AG08396 (cell line): Measurements from ENCODE around the gene AUNIP.

Source experiments
- DNase-seq: peaks from one replicate; pipeline ENCODE4 v3.0.0; 2012; ENCODE audit warnings: low spot score, mixed read lengths

The AUNIP gene

DNA sequence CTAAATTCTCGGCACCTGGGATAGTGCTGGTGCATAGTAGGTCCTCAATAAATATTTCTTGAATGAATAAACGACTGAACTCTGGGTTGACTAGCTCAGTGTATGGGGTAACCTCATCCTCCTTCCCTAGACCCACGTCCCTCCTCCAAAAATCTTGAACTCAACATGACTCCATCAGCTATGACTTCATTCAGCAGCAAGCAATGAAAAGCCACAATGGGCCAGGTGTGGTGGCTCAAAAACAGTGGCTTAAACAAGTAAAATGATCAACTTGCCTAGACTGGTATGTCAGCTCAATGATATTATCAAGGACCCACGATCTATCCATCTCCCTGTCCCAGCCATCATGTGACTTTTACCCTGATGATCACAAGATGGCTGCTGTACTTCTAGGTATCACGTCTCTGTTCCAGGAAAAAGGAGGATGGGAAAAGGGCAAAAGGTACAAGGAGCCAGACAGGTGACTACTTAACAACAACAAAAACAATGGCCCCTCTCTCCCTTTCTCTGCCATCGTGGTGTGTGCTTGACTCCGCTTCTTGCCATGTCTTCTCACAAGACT, 29.2 kb upstream of the AUNIP start:
- DNase-seq, result no peak

DNA sequence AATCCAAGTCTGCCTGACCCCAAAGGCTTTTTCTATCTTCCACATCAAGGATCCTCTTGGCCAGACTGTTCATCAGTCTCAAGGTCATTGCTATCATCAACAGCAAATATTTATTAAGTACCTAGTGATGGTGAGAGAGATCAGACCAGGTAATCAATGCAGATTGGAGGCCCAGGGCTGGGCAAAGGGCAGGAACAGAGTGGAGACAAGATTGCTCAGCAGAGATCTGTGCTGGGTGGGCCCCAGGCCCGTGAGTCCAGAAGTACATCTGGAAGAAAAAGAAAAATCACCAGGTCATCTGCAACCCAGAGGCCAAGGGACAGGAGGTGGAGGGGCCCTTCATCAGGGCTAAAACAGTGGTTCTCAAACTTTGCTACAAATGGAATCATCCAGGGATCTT, 26.3 kb upstream of the AUNIP start:
- no peak for DNase-seq

DNA sequence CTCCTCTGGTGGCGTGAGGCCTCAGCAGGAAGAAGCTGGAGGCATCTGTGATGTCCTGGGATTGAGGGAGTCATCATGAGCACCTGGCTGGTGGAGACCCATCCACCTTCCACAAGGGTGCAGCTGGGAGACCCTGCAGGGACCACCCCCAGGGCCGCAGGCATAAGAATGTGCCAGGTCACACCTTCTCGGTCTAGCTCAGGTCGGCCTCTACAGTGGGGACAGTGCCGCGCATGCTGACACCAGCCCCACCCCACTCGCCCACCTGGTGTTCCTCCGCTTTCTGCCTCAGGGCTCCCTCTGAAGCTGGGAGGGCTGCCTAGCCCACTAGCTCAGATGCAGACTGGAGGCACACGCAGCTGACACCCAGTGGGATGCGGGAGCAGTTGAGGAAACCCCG, 22.0 kb upstream of the AUNIP start:
- DNase-seq, result no peak

DNA sequence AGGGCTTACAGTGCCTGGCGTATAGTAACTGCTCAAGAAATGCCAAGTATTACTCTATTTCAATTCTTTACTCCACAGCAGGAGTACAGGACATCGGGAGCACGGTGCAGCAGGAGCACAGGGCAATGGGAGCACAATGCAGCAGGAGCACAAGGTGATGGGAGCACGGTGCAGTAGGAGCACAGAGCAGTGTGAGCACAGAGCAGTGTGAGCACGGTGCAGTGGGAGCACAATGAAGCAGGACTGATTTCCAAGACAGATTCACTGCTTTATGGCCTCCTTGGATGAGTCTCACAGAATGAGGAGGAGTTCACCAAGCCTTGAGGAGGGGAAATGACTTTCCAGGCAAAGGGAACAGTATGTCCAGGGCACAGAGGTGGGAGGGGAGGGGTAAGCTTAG, 21.3 kb upstream of the AUNIP start:
- no peak for DNase-seq

DNA sequence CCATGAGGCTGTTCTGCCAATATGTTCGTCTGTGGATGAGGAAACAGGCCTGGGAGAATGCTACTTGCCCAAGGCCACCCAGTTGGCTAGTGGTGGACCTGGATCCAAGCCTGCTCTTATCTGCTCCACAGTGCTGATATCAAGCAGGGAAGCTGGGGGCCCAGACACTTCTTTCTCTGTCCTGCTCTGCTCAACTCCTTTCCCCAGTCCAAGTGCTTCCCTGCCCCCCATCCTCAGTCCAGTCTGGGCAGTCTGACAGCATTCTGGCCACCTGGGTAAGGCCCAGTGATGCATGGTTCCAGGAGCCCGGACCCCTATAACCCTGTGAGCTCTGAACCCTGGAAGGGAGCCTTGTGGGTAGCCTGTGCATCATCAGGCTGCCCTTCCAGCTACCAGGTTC, 20.4 kb upstream of the AUNIP start:
- DNase-seq, result no peak

DNA sequence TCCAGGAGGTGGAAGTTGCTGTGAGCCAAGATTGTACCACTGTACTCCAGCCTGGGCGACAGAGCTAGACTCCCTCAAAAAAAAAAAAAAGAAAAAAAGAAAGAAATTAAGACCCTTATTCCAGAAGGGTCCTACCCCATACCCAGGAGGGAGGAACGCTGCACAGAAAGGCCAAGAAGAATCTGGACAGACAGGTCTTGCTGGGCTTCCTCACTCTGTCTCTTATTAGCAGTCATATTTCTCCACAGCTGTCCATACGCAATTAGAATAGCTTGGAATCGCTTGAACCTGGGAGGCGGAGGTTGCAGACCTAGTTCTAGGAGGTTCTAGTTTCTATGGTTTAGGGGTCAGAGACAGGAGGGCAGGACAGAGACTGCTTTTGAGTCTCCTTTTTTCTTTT, 19.4 kb upstream of the AUNIP start:
- no peak for DNase-seq

DNA sequence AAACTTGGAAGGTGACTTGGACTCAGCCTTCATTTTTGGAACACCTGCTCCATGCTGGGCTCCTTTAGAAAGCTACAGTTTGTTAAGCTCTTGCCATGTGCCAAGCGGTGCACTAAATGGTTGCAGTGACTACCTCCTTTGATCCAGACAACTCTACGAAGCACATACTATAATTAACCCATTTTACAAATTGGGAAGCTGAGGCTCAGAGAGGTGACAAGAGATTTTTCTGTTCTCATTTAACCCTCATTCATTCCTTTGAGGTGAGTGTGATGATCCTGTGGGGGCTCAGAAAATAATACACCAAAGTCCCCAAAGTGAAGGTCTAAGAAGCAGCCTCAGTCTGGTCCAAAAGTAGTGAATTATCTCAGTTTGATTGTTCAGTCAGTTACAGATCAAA, 17.9 kb upstream of the AUNIP start:
- DNase-seq, result no peak

DNA sequence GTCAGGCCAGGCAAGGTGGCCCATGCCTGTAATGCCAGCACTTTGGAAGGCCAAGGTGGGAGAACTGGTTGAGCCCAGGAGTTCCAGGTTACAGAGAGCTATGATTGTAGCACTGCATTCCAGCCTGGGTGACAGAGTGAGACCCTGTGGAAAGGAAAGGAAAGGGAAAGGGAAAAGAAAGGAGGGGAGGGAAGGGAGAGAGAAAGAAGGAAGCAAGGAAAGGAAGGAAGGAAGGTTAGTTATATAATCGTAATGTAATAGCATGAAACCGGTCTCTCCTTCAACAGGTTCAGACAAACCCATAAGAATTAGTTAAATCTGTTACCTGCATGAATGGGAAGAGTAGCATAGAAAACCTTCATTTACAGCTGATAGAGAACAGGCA, 17.4 kb upstream of the AUNIP start:
- DNase-seq, result no peak

DNA sequence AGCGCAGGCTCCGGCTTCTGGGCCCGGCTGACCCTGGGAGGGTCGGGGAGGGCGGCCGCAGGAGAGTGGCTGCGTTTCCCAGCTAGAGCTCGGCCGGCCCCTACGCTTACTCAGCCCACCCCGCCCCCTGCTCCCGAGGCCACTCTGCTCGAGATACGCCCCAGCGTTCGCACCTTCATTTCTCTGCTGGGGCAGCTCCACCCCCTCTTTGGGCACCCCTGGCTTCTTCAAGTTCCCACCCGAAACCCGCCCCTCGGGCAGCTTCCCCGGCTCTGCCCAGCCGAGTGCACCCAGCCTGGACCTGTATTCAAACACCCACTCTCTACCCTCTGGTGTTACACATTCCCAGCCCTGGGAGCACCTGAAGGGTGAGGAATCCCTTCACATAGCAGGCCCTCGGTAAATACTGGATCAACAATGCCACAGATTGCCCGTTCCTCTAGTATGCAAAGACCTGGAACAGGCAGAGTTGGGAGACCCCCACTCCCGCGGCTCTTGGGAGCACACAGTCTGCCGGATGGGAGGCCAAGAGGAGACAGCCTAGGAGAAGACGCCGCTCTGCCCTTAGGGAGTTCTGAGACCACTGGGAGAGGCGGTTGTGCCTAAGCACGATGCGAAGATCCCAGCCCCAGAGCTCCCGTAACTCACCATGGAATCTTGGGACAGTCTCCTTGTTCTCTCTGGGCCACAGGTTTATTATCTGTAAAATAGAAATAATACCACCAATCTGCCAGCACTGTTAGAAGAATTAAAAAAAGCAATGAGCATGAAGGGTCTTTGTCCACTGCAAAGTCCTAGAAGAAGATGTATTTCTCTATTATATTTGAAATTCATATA, 16.8 kb upstream of the AUNIP start:
- no peak for DNase-seq

DNA sequence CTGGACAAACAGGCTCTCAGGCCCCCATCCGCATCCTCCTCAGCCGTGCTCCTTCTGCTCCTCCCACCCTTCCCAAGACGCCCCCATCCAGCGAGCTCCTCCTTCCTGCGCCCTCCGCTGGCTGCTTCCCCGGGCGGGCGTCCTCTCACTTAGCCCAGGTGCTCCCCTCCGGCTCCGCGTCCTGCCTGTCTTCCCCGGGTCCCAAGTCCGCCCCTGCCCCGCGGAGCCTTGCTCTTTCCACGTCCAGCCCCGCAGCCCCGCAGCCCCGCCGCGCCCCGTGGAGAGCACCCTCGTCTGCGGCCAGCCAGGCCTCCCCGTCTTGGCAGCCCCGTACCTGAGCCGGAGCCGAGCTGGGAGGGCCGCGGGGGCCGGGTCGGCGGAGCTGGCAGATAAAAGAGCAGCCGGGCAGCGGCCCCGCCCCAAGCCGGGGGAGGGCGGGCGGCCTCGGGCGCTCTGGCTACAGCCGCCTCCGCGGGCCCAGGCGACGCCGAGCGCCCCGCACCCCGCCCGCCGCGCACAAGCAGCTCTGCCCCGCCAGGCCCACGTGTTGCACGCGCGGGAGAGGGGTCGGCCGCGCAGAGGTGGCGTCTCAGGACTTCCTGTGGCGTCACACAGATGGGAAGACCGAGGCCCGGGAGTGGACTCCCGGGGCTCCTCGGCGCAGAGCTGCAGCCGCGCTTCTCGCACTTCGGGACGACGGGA, 16.0 kb upstream of the AUNIP start, which contains the start of gene PAQR7:
Gene PAQR7 (minus strand): TSS at position 555 of the 702 bp plus-strand sequence. CDS start 11,869 bp downstream, outside the sequence.
- DNase-seq, result peak; percentile 88

DNA sequence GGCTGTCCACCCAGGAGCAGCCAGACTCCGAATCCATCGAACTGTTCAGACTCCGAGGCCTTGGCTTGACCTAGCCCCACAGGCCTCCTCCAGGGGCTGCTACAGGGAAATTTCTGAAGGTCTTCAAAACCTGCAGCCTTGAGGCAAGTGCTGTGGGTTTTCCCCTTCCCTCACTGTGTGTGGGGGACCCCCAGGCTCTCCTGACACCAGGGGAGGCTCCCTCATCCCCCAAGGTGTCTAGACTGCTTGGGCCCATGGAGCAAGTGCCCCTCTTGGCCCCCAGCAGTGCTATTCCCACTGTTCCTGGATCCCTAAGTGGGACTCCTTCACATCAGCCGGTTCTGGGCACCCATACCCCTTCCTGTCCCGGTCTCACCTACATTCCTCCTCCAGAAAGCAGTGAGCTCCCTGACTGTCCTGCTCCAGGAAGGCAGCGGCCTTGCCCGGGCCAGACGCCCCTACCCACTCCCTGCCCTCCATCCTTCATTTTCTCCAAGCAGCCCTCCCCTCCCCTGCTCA, 15.4 kb upstream of the AUNIP start:
- DNase-seq, result no peak

DNA sequence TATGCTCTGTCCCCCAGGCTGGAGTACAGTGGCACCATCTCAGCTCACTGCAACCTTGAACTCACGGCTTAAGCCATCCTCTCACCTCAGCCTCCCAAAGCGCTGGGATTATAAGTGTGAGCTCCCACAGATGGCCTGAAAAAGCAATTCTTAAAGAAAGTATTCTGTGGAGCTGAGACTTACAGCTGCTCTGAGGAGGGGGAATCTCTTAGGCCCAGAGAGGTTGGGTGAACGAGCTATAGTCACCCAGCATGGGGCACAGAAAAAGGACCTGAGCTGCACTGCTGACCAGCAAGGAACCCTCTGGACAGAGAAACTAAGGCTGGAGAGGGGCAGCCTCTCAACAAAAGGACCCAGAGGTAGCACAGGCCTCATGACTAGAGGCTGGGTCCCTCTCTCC, 15.0 kb upstream of the AUNIP start:
- DNase-seq, result no peak

DNA sequence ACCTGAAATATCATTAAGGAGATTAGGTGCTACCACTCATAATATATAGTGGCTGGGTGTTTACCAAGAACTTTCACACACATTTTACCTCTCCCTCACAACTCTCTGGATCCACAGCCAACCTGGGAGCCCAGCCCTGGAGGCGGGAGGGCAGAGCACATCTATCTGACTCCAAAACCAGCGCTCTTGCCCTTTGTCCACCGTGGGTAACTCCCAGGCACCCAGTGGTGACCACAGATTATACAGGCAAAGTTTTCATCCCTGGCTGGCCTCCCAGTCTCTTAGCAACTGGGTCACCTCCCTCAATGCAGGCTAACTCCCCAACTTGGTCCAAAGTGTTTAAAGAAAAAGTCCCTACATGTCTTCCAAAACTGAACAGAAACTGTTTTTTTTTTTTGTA, 13.9 kb upstream of the AUNIP start:
- DNase-seq, result no peak

DNA sequence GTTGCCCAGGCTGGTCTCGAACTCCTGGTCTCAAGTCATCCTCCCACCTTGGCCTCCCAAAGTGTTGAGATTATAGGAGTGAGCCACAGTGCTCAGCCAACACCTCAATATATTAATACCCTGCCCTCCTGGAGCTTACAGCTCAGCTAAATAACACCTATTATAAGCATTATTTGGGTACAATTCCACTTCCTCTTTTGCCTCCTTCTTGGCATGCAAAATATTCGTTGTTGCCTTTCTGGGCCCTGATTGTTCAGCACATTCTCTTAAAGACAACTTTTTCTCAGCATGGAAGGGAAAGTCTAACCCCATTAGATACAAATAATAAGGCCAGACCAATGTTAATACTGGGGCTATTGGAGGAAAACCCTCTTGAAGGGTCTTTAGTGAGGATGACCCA, 13.5 kb upstream of the AUNIP start:
- DNase-seq, result no peak

DNA sequence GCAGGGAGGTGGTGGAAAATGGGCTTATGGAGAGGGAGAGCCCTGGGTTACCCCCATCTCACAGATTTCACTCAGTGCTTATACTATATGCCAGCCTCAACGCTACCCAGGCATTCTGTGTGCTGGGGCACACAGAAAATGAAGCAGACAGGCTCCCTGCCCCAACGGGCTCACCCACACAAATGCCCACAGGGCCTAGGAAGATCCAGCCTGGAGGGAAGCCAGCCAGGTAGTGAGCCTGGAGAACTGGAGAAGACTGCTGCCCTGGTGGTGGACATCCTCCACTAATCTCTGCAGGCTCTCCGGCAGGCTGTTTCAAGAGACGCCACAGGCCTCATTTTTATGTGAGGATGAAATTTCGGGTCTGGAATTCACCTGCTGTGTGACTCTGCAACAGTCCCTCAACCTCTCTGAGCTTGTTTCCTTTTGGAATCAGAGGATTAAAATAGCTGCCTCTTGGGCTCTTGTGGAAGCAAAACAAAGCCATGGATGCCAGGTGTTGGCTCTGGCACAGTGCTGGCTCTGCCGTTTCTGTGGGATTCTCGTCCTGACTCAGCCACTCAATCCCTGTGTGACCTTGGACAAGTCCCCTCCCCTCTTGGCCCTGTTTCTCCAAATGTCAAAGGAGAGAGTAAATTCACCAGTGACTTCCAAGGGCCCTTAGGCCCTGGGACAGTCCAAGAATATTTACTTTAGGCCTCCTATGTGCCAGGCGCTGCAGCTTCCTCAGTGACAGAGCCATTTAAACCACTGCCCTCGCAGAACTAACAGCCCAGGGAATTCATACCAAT, 12.6 kb upstream of the AUNIP start:
- DNase-seq, result no peak

DNA sequence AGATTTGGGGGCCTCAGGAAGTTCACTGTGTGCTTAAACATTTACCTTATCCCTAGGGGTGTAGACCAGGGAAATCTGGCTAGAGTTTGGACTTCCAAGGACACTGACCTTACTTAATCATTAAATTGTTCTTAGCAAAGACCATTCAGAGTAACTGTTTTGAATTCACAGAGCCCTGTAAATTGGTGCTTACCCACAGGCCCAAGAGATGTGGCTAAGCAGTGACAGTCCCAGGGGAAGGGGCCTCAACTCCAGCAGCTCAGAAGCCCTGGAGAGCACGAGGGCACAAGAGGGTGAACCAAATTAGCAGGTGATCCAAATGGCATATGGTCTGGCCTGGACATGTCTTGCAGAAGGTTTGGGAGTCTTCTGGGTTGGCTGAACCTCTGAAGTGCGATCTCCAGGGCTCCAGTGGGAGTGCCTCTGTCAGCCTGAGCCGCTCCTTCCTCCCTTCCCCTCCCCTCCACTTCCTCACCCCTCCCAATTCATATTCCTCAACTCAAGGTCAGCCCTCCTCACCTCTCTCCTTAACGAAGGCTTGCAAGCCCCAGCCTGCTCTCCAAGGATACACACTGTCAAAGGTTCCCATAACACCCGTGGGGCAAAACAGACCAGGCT, 11.9 kb upstream of the AUNIP start:
- no peak for DNase-seq

DNA sequence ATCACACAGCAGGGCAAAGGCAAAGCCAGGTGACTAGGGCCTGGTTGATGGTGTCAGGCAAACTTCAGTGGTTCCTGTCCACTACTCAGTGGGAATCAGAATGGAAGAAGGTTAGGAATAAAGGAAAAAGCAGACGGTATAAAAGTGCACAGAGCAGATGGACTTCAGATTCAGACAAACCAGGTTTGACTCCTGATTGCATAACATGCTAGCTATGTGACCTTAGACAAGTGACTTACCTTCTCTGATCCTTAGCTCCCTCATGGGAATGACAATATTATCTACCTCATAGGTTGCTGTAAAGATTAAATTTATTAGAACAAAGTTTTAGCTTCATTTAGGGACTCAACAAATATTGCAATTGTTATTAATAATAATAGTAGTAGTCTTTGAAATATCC, 11.4 kb upstream of the AUNIP start:
- no peak for DNase-seq

DNA sequence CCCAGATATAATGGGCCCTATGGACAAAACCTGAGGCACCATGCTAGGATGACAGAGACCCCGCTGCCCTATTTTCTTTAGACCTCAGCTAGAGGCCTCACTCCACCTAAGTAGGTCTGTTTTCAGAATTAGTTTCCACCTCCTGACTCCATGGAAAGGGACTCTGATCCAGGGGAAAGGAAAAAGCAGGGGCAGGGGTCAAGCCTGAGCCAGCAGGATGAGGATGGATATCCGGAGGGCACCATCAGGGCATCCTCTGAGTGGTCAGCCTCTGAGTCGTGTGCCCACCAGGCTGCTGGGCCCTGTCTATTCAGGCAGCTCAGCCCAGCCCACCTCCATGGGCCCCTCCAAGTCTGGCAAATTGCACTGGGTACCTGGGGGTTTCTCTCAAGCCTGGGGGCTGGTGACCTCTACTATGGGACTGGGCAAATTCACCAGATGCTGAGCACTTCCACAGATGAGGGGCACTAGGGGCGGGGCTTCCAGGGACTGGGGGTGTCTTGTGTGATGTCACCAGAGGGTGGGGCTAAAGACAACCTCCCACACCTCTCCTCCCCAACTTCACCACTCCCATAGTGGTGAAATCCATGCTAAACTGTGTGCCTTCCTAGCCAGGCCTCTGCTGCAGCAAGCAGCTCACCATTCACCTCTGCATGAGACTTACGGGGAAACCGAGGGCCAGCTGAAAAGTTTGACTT, 10.8 kb upstream of the AUNIP start:
- DNase-seq, result no peak

DNA sequence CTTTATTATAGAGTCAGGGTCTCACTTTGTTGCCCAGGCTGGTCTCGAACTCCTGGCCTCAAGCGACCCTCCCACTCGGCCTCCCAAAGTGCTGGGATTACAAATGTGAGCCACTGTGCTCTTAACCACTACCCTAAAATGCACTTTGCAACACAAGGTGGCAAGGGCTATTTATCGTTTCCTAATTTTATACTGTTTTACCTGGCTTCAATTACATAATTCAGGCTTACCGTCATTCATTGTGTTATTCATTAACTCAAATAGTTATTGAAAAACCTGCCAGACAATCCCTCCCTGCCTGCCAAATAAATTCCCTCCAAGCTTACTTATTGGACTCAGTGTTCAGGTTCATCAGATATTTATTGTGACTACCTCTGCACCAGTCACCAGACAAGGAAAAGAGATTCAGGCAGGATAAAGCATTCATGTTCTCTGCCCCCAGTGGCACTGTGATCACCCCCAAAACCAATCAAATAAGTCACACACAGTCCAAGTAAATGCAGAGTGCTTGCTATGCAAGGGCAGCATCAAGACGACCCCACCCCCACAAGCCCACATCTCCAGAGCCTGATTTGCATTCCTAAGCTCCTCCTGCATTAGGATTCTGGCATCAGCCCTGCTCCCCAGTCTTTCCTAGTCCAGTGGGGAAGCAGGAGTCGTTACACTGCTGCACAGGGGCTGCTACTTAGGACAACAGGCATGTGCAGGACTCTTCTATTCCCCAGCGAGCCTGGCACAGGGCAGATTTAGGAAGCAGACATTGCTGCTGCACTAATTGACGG, 8.1 kb upstream of the AUNIP start:
- DNase-seq, result no peak

DNA sequence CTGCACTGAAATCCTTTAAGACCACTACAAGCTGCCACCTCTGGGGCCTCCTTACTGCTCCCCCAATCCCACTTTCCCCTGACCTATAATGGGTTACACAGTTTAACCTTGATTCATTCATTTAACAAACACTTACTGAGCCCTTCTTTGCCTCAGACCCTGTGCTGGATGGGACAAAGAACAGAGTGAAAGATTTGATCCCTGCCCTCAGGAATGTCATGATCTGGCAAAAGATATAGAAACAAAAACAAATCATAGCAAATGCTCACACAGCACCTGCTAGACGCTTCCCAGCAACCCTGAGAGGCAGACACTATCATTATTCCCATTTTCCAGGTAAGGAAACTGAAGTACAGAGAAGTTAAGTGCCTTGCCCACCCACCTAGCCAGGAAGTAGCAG, 7.0 kb upstream of the AUNIP start:
- DNase-seq, result no peak
